HAP-1 (cell line): ENCODE measurements around the gene IL1B.
A peak's percentile ranks its signal among the peaks of the same experiment; 100 is the strongest.
"Not testable (repeated sequence)": the region's sequence is repeated elsewhere in the genome, so short reads cannot be mapped to it uniquely, and the experiment has no call there.

Experiments used
- DNase-seq, 2 experiments: peaks; one replicate each; pipeline ENCODE4 v3.0.0-alpha.2; 2016 to 2020; ENCODE audit warnings: low spot score in 2 of 2
- H3K27me3 ChIP-seq: fragments of 250-450 bp; sonication (Bioruptor Pico); 2 replicates; pipeline ENCODE4 v1.5.1; 2020; ENCODE audit warnings: low read depth, mild to moderate bottlenecking, moderate library complexity
- H3K36me3 ChIP-seq: fragments of 250-450 bp; sonication (Bioruptor Pico); replicated peaks from 2 replicates; pipeline ENCODE4 v1.5.1; 2020; ENCODE audit warnings: mild to moderate bottlenecking
- H3K4me1 ChIP-seq: fragments of 250-450 bp; sonication (Bioruptor Pico); 2 replicates; pipeline ENCODE4 v1.5.1; 2020; ENCODE audit warnings: mild to moderate bottlenecking
- H3K4me3 ChIP-seq: fragments of 250-450 bp; sonication (Bioruptor Pico); 2 replicates; pipeline ENCODE4 v1.5.1; 2020; ENCODE audit warnings: mild to moderate bottlenecking, moderate library complexity
- H3K9me3 ChIP-seq: fragments of 250-450 bp; sonication (Bioruptor Pico); 2 replicates; pipeline ENCODE4 v1.5.1; 2020; ENCODE audit warnings: mild to moderate bottlenecking, moderate library complexity
- in situ Hi-C: fragments of 300-500 bp; cut with MboI; formaldehyde crosslinking; loops from 3 replicates; pipeline ENCODE4 v1.14.3; 2020; ENCODE audit warnings: low sequenced_read_pairs, inconsistent platforms, mixed read lengths

IL1B gene

GRCh38 chr2:112870841-112871835, 34.6 kb upstream of the IL1B start:
- peaks cover 3% of the 10 kb centered on the region; the same call in 1 of the 2 replicates for H3K27me3 ChIP-seq
- no peak for DNase-seq
- H3K4me3 ChIP-seq: no peak overlapping the region
- H3K36me3 ChIP-seq: no peaks in the 10 kb centered on the region
- in situ Hi-C loops: no loop called here
- peaks cover 8% of the 10 kb centered on the region for H3K4me1 ChIP-seq
- H3K9me3 ChIP-seq: no peaks in the 10 kb centered on the region

GRCh38 chr2:112869258-112869842, 32.8 kb upstream of the IL1B start:
- H3K4me3 ChIP-seq: no peak overlapping the region
- in situ Hi-C loops: no loop called here
- H3K4me1 ChIP-seq: peaks cover 8% of the 10 kb centered on the region
- DNase-seq: peak; percentile 72 to 87
- no peaks in the 10 kb centered on the region for H3K36me3 ChIP-seq
- no peaks in the 10 kb centered on the region for H3K9me3 ChIP-seq
- H3K27me3 ChIP-seq: peaks cover 3% of the 10 kb centered on the region; the same call in 1 of the 2 replicates

- H3K4me1 ChIP-seq: peaks cover 8% of the 10 kb centered on the region
- in situ Hi-C loops: no loop called here
- H3K4me3 ChIP-seq: no peak overlapping the region
- H3K36me3 ChIP-seq: no peaks in the 10 kb centered on the region
- no peaks in the 10 kb centered on the region; the same call in 1 of the 2 replicates for H3K9me3 ChIP-seq
- DNase-seq: no peak
- 0 out of 2 replicates have a peak, but pooled peaks cover 3% of the 10 kb centered on the region for H3K27me3 ChIP-seq
Measured at GRCh38 chr2:112867701-112868631, 31.4 kb upstream of the IL1B start.

- Histone ChIP-seq H3K27me3 (no peaks in the 10 kb centered on the region), H3K9me3 (peaks cover 3% of the 10 kb centered on the region), H3K4me1 (peaks cover 8% of the 10 kb centered on the region), H3K4me3 (no peak overlapping the region), H3K36me3 (no peaks in the 10 kb centered on the region)
- no peak for DNase-seq
- in situ Hi-C loops: no loop called here
Measured at GRCh38 chr2:112866128-112866835, 29.7 kb upstream of the IL1B start.

- Histone ChIP-seq H3K4me3 (no peak overlapping the region), H3K27me3 (no peaks in the 10 kb centered on the region), H3K9me3 (peaks cover 21% of the 10 kb centered on the region), H3K4me1 (no peaks in the 10 kb centered on the region; the same call in 1 of the 2 replicates), H3K36me3 (no peaks in the 10 kb centered on the region)
- in situ Hi-C loops: no loop called here
- no peak for DNase-seq
Measured at GRCh38 chr2:112864072-112864471, 27.5 kb upstream of the IL1B start.

- H3K4me3 ChIP-seq, H3K4me1 ChIP-seq, DNase-seq, H3K27me3 ChIP-seq, H3K36me3 ChIP-seq, in situ Hi-C loops: not testable (repeated sequence)
- peaks cover 21% of the 10 kb centered on the region for H3K9me3 ChIP-seq
Measured at GRCh38 chr2:112859406-112860183, 23.0 kb upstream of the IL1B start.

- no peak for DNase-seq
- Histone ChIP-seq H3K4me3 (no peak overlapping the region), H3K27me3 (no peaks in the 10 kb centered on the region), H3K36me3 (no peaks in the 10 kb centered on the region), H3K4me1 (no peaks in the 10 kb centered on the region), H3K9me3 (no peaks in the 10 kb centered on the region)
- in situ Hi-C loops: no loop called here
Measured at GRCh38 chr2:112850588-112850987, 14.0 kb upstream of the IL1B start.

- Histone ChIP-seq H3K27me3 (no peaks in the 10 kb centered on the region), H3K4me3 (no peak overlapping the region), H3K4me1 (no peaks in the 10 kb centered on the region), H3K9me3 (no peaks in the 10 kb centered on the region), H3K36me3 (no peaks in the 10 kb centered on the region)
- DNase-seq: no peak
- in situ Hi-C loops: no loop called here
Measured at GRCh38 chr2:112849956-112850355, 13.4 kb upstream of the IL1B start.

GRCh38 chr2:112848833-112849232, 12.3 kb upstream of the IL1B start:
- in situ Hi-C loops: no loop called here
- Histone ChIP-seq H3K27me3 (no peaks in the 10 kb centered on the region), H3K36me3 (no peaks in the 10 kb centered on the region), H3K4me1 (no peaks in the 10 kb centered on the region), H3K4me3 (no peak overlapping the region), H3K9me3 (no peaks in the 10 kb centered on the region)
- no peak for DNase-seq

- no peak overlapping the region for H3K4me3 ChIP-seq
- in situ Hi-C loops: no loop called here
- no peaks in the 10 kb centered on the region for H3K9me3 ChIP-seq
- no peaks in the 10 kb centered on the region for H3K27me3 ChIP-seq
- H3K4me1 ChIP-seq: no peaks in the 10 kb centered on the region
- H3K36me3 ChIP-seq: no peaks in the 10 kb centered on the region
- DNase-seq: no peak
Measured at GRCh38 chr2:112846031-112846430, 9.5 kb upstream of the IL1B start.

GRCh38 chr2:112843836-112844235, 7.3 kb upstream of the IL1B start:
- Histone ChIP-seq H3K9me3 (no peaks in the 10 kb centered on the region), H3K36me3 (no peaks in the 10 kb centered on the region), H3K4me1 (no peaks in the 10 kb centered on the region), H3K4me3 (no peak overlapping the region), H3K27me3 (no peaks in the 10 kb centered on the region)
- in situ Hi-C loops: no loop called here
- no peak for DNase-seq

- Histone ChIP-seq H3K36me3 (no peaks in the 10 kb centered on the region), H3K9me3 (no peaks in the 10 kb centered on the region), H3K27me3 (no peaks in the 10 kb centered on the region), H3K4me3 (no peak overlapping the region), H3K4me1 (no peaks in the 10 kb centered on the region)
- in situ Hi-C loops: no loop called here
- no peak for DNase-seq
Measured at GRCh38 chr2:112843288-112843687, 6.7 kb upstream of the IL1B start.
